ENCODE data around the gene R3HDM2. TPM values are rescaled to one million over a fixed set of nuclear protein-coding genes. Genes with fewer than 3 reads are reported as not detected.

R3HDM2 gene
- total and polyA plus RNA-seq, 2 donors (not counting 1 experiment from before 2014, with no cell fraction given) = 104 to 129 TPM

GRCh38 chr12:57320639-57321038, 110.2 kb downstream of the R3HDM2 start:
- POLR2A ChIA-PET = no interaction called here
- CTCF ChIA-PET = no interaction called here
- Mint-ChIP-seq H3K4me3 (no peak overlapping the region), H3K27me3 (no peaks in the 10 kb centered on the region), H3K4me1 (peaks cover 5% of the 10 kb centered on the region), H3K27ac (no peak overlapping the region), H3K9me3 (ENCODE audit: insufficient read depth) (no peaks in the 10 kb centered on the region)
- H3K9me3 ChIP-seq (ENCODE audit: control extremely low read depth in 1 of 3, control insufficient read depth in 2 of 3, insufficient read depth in 1 of 3, low read length in 2 of 3) = no peaks in the 10 kb centered on the region
- TF ChIP-seq EZH2 (IDR thresholded peaks at IDR 0.05; ENCODE audit: borderline replicate concordance, insufficient read depth, low read depth, low read length, poor library complexity, severe bottlenecking) (no peak), CTCF (IDR thresholded peaks at IDR 0.05) (no peak)
- no peak overlapping the region for H3K4me2 ChIP-seq (replicated peaks; ENCODE audit: low read depth, low read length, poor library complexity, severe bottlenecking)
- no peak overlapping the region for H3K4me3 ChIP-seq (ENCODE audit: control extremely low read depth in 1 of 5, extremely low read depth in 1 of 5, insufficient read depth in 1 of 5, low read depth in 2 of 5, low read length in 4 of 5)
- peaks cover 32% of the 10 kb centered on the region for H3K79me2 ChIP-seq (ENCODE audit: control insufficient read depth, insufficient read depth, low read length)
- no peak overlapping the region for H3K27ac ChIP-seq (ENCODE audit: low read length in 2 of 2)
- no CpG with 5 or more reads among the region's 2 CpGs for WGBS (ENCODE audit: insufficient coverage)
- H2AFZ ChIP-seq (ENCODE audit: insufficient read depth, low read depth, low read length, poor library complexity, severe bottlenecking) = no peak overlapping the region
- H3K27me3 ChIP-seq (replicated peaks in 1 of 4; ENCODE audit: control extremely low read depth in 1 of 4, control insufficient read depth in 3 of 4, insufficient read depth in 4 of 4, low read length in 3 of 4) = no peaks in the 10 kb centered on the region
- ATAC-seq (ENCODE audit: low read depth) (no peak), DNase-seq (no peak)
- no peak overlapping the region for H3K9ac ChIP-seq (ENCODE audit: low read length)
- H3K4me1 ChIP-seq (ENCODE audit: control insufficient read depth in 2 of 2, insufficient read depth in 2 of 2, low read length in 2 of 2) = no peaks in the 10 kb centered on the region
- intact Hi-C loops (cut with micrococcal nuclease) = no loop called here
- H4K20me1 ChIP-seq (ENCODE audit: control insufficient read depth, insufficient read depth, low read length, poor library complexity, severe bottlenecking) = peaks cover 5% of the 10 kb centered on the region
- H3K36me3 ChIP-seq (replicated peaks in 1 of 2; ENCODE audit: control extremely low read depth in 1 of 2, control insufficient read depth in 1 of 2, extremely low read depth in 1 of 2, insufficient read depth in 2 of 2, low read length in 1 of 2) = peaks cover 1 to 2% of the 10 kb centered on the region in 2 experiments

- Histone ChIP-seq H2AFZ (ENCODE audit: insufficient read depth, low read depth, low read length, poor library complexity, severe bottlenecking) (no peak overlapping the region), H3K9ac (ENCODE audit: low read length) (no peak overlapping the region), H3K27ac (ENCODE audit: low read length in 2 of 2) (no peak overlapping the region), H3K79me2 (ENCODE audit: control insufficient read depth, insufficient read depth, low read length) (peaks cover 24% of the 10 kb centered on the region), H3K4me3 (ENCODE audit: control extremely low read depth in 1 of 5, extremely low read depth in 1 of 5, insufficient read depth in 1 of 5, low read depth in 2 of 5, low read length in 4 of 5) (no peak overlapping the region), H4K20me1 (ENCODE audit: control insufficient read depth, insufficient read depth, low read length, poor library complexity, severe bottlenecking) (peaks cover 5% of the 10 kb centered on the region), H3K27me3 (replicated peaks in 1 of 4; ENCODE audit: control extremely low read depth in 1 of 4, control insufficient read depth in 3 of 4, insufficient read depth in 4 of 4, low read length in 3 of 4) (no peaks in the 10 kb centered on the region), H3K36me3 (replicated peaks in 1 of 2; ENCODE audit: control extremely low read depth in 1 of 2, control insufficient read depth in 1 of 2, extremely low read depth in 1 of 2, insufficient read depth in 2 of 2, low read length in 1 of 2) (peaks cover 1 to 2% of the 10 kb centered on the region in 2 experiments), H3K9me3 (ENCODE audit: control extremely low read depth in 1 of 3, control insufficient read depth in 2 of 3, insufficient read depth in 1 of 3, low read length in 2 of 3) (no peaks in the 10 kb centered on the region), H3K4me2 (replicated peaks; ENCODE audit: low read depth, low read length, poor library complexity, severe bottlenecking) (no peak overlapping the region), H3K4me1 (ENCODE audit: control insufficient read depth in 2 of 2, insufficient read depth in 2 of 2, low read length in 2 of 2) (no peaks in the 10 kb centered on the region)
- Mint-ChIP-seq H3K9me3 (ENCODE audit: insufficient read depth) (no peaks in the 10 kb centered on the region), H3K4me3 (no peak overlapping the region), H3K4me1 (peaks cover 2% of the 10 kb centered on the region), H3K27me3 (no peaks in the 10 kb centered on the region), H3K27ac (no peak overlapping the region)
- 93% methylated on average over 4 of the region's 11 CpGs for WGBS (ENCODE audit: insufficient coverage)
- intact Hi-C loops (cut with micrococcal nuclease) = no loop called here
- POLR2A ChIA-PET = no interaction called here
- CTCF ChIA-PET = interaction anchor here (1.3 kb wide), 1 partner anchor 133 kb away, joined by 4 read pairs; no protein-coding TSS in a partner anchor
- TF ChIP-seq CTCF (IDR thresholded peaks at IDR 0.05) (no peak), EZH2 (IDR thresholded peaks at IDR 0.05; ENCODE audit: borderline replicate concordance, insufficient read depth, low read depth, low read length, poor library complexity, severe bottlenecking) (no peak)
- no peak for ATAC-seq (ENCODE audit: low read depth)
- no peak for DNase-seq
These were observed 111.0 kb downstream of the R3HDM2 start for GRCh38 chr12:57319678-57320469.

Data from B cell (primary cell).